Left ventricle myocardium inferior (tissue), 1 donor: ENCODE results near the gene SLC22A23. TPM values are rescaled to one million over a fixed set of nuclear protein-coding genes. Genes with fewer than 3 reads are reported as not detected.
A peak's percentile ranks its signal among the peaks of the same experiment; 100 is the strongest.

Experiments
- DNase-seq: peaks from one replicate; pipeline ENCODE4 v3.0.0-alpha.2; 2020
- H3K27ac ChIP-seq: fragments of 200-600 bp; replicated peaks from 2 replicates; pipeline ENCODE4 v1.8.0; 2021
- H3K27me3 ChIP-seq: fragments of 200-600 bp; 2 replicates; pipeline ENCODE4 v1.8.0; 2021; ENCODE audit warnings: low read depth
- H3K36me3 ChIP-seq: fragments of 200-600 bp; 2 replicates; pipeline ENCODE4 v1.8.0; 2021
- H3K4me1 ChIP-seq: fragments of 200-600 bp; 2 replicates; pipeline ENCODE4 v1.8.0; 2021
- H3K4me3 ChIP-seq: fragments of 200-600 bp; 2 replicates; pipeline ENCODE4 v1.8.0; 2021; ENCODE audit warnings: mild to moderate bottlenecking, moderate library complexity
- H3K9me3 ChIP-seq: fragments of 200-600 bp; replicated peaks from 2 replicates; pipeline ENCODE4 v1.8.0; 2021
- intact Hi-C: fragments of 100-400 bp; cut with micrococcal nuclease; formaldehyde crosslinking; loops from one replicate; pipeline ENCODE4 v1.11.0; 2022
- total RNA-seq: library from RNA; stranded (reverse); fragmentation: NEBNext Ultra II Directional; extraction: Animal tissue kit (Norgen Biotek cat#: 25700); gene quantifications from one replicate; pipeline ENCODE4 v1.2.1, GENCODE V29; 2021
- TF ChIP-seq, protein P1 (sequence below): fragments of 200-600 bp; IDR thresholded peaks from 2 replicates; pipeline ENCODE4 v1.8.0; 2021; ENCODE audit warnings: antibody characterized with exemption, mild to moderate bottlenecking, borderline replicate concordance
- donor health status: DM: no; HTN: yes; CAD: no; lungs with severe emphysema.

Gene SLC22A23
- total RNA-seq, 1 donor from 2014 or later = 7.0 TPM

GRCh38 chr6:3334555-3334954, 122.3 kb downstream of the SLC22A23 start:
- H3K9me3 ChIP-seq = no peaks in the 10 kb centered on the region
- H3K27ac ChIP-seq = peak overlapping the region; percentile 31
- H3K4me3 ChIP-seq = no peak overlapping the region
- peaks cover 28% of the 10 kb centered on the region for H3K4me1 ChIP-seq
- no peaks in the 10 kb centered on the region for H3K27me3 ChIP-seq
- TF ChIP-seq, protein P1, sequence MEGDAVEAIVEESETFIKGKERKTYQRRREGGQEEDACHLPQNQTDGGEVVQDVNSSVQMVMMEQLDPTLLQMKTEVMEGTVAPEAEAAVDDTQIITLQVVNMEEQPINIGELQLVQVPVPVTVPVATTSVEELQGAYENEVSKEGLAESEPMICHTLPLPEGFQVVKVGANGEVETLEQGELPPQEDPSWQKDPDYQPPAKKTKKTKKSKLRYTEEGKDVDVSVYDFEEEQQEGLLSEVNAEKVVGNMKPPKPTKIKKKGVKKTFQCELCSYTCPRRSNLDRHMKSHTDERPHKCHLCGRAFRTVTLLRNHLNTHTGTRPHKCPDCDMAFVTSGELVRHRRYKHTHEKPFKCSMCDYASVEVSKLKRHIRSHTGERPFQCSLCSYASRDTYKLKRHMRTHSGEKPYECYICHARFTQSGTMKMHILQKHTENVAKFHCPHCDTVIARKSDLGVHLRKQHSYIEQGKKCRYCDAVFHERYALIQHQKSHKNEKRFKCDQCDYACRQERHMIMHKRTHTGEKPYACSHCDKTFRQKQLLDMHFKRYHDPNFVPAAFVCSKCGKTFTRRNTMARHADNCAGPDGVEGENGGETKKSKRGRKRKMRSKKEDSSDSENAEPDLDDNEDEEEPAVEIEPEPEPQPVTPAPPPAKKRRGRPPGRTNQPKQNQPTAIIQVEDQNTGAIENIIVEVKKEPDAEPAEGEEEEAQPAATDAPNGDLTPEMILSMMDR = no peak
- intact Hi-C loops = no loop called here
- no peak for DNase-seq
- H3K36me3 ChIP-seq = no peaks in the 10 kb centered on the region

GRCh38 chr6:3333263-3333662, 123.6 kb downstream of the SLC22A23 start:
- no peak for DNase-seq
- TF ChIP-seq, protein P1 = no peak
- no peaks in the 10 kb centered on the region for H3K9me3 ChIP-seq
- peaks cover 32% of the 10 kb centered on the region for H3K4me1 ChIP-seq
- no peaks in the 10 kb centered on the region for H3K36me3 ChIP-seq
- no peaks in the 10 kb centered on the region for H3K27me3 ChIP-seq
- no peak overlapping the region for H3K4me3 ChIP-seq
- H3K27ac ChIP-seq = no peak overlapping the region
- intact Hi-C loops = no loop called here

GRCh38 chr6:3331971-3332370, 124.9 kb downstream of the SLC22A23 start:
- no peaks in the 10 kb centered on the region for H3K9me3 ChIP-seq
- intact Hi-C loops = no loop called here
- no peaks in the 10 kb centered on the region for H3K27me3 ChIP-seq
- DNase-seq = no peak
- peaks cover 24% of the 10 kb centered on the region for H3K4me1 ChIP-seq
- H3K36me3 ChIP-seq = no peaks in the 10 kb centered on the region
- H3K4me3 ChIP-seq = no peak overlapping the region
- no peak overlapping the region for H3K27ac ChIP-seq
- TF ChIP-seq, protein P1 = no peak

DNA sequence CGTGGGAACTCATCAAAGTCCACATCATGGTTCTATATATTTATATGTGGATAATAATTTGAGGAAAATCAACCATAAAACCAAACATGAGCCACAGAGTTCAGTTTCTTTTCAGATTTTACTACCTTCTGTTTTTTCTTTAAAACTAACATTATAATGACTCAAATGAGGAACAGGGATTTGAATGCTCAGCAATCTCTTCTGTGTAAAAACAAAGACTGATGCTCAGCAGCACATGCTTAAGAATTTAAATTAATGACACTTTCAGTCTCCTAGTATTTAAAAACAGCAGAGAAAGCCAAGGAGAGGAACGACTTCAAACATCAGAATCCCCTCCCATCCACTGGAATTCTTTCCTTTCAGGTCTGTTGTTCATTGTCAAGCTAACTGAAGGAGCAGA, 125.4 kb downstream of the SLC22A23 start:
- no peaks in the 10 kb centered on the region for H3K27me3 ChIP-seq
- intact Hi-C loops = no loop called here
- TF ChIP-seq, protein P1 = no peak
- no peak overlapping the region for H3K4me3 ChIP-seq
- H3K36me3 ChIP-seq = no peaks in the 10 kb centered on the region
- no peaks in the 10 kb centered on the region for H3K9me3 ChIP-seq
- DNase-seq = no peak
- H3K27ac ChIP-seq = no peak overlapping the region
- H3K4me1 ChIP-seq = peaks cover 24% of the 10 kb centered on the region

- H3K4me1 ChIP-seq = peaks cover 32% of the 10 kb centered on the region
- peak overlapping the region; percentile 8 for H3K27ac ChIP-seq
- H3K4me3 ChIP-seq = no peak overlapping the region
- intact Hi-C loops = no loop called here
- no peak for DNase-seq
- no peaks in the 10 kb centered on the region for H3K27me3 ChIP-seq
- TF ChIP-seq, protein P1 = no peak
- H3K9me3 ChIP-seq = no peaks in the 10 kb centered on the region
- no peaks in the 10 kb centered on the region for H3K36me3 ChIP-seq
These were observed 126.7 kb downstream of the SLC22A23 start for GRCh38 chr6:3330199-3330598.
